K562 (cell line): ENCODE measurements around the gene ZNF615. TPM values are rescaled to one million over a fixed set of nuclear protein-coding genes. Genes with fewer than 3 reads are reported as not detected.

Experiments used
- ARID1B ChIP-seq: fragments of 450-650 bp; IDR thresholded peaks from 2 replicates; pipeline ENCODE4 v1.6.1; 2016; ENCODE audit warnings: antibody characterized with exemption, mild to moderate bottlenecking, inconsistent platforms
- ARID4B ChIP-seq: sonication (generic); formaldehyde crosslinking; IDR thresholded peaks from 2 replicates; pipeline ENCODE4 v1.8.0; 2022; ENCODE audit warnings: mild to moderate bottlenecking, missing genetic modification reagents
- ASH1L ChIP-seq: fragments of 450-650 bp; IDR thresholded peaks from 2 replicates; pipeline ENCODE4 v1.6.1; 2018; ENCODE audit warnings: borderline replicate concordance, mild to moderate bottlenecking, low read depth; ENCODE audit not compliant: partially characterized antibody
- ATF6 ChIP-seq: sonication (generic); formaldehyde crosslinking; IDR thresholded peaks from 2 replicates; pipeline ENCODE4 v1.4.0; 2020; ENCODE audit warnings: mild to moderate bottlenecking, missing genetic modification reagents
- EHMT2 ChIP-seq: fragments of 450-650 bp; IDR thresholded peaks from 2 replicates; pipeline ENCODE4 v1.6.1; 2018; ENCODE audit warnings: antibody characterized with exemption
- EWSR1 ChIP-seq: fragments of 450-650 bp; IDR thresholded peaks from 2 replicates; pipeline ENCODE4 v1.6.1; 2018; ENCODE audit warnings: borderline replicate concordance, mild to moderate bottlenecking, low read depth, moderate library complexity; ENCODE audit not compliant: partially characterized antibody
- FOXP1 ChIP-seq: sonication (generic); formaldehyde crosslinking; IDR thresholded peaks from 2 replicates; pipeline ENCODE4 v1.8.0; 2022; ENCODE audit warnings: mild to moderate bottlenecking, missing genetic modification reagents
- HDGF ChIP-seq: fragments of 450-650 bp; IDR thresholded peaks from 2 replicates; pipeline ENCODE4 v1.6.1; 2016
- HNRNPLL ChIP-seq: fragments of 200-400 bp; formaldehyde crosslinking; IDR thresholded peaks from 2 replicates; pipeline ENCODE4 v1.6.1; 2017; ENCODE audit warnings: low read length, low read depth, mild to moderate bottlenecking; ENCODE audit not compliant: poor library complexity, severe bottlenecking
- KAT8 ChIP-seq: fragments of 450-650 bp; IDR thresholded peaks from 2 replicates; pipeline ENCODE4 v1.6.1; 2016; ENCODE audit warnings: low read depth, mild to moderate bottlenecking
- LARP7 ChIP-seq: fragments of 450-650 bp; IDR thresholded peaks from 2 replicates; pipeline ENCODE4 v1.6.1; 2016
- MEF2D ChIP-seq: conservative IDR thresholded peaks from 2 replicates; pipeline ENCODE4 v1.6.1; 2016; ENCODE audit warnings: low read depth, missing genetic modification characterization, missing compliant biosample characterization
- MYBL2 ChIP-seq, 2 experiments: fragments of 450-650 bp in 1 of 2; sonication (generic) in 1 of 2; formaldehyde crosslinking in 1 of 2; IDR thresholded peaks; 2 replicates each; pipeline versions ENCODE4 v1.6.1 to v1.8.1; 2017 to 2022; ENCODE audit warnings: borderline replicate concordance in 1 of 2, inconsistent platforms in 1 of 2, low read depth in 1 of 2, mild to moderate bottlenecking in 1 of 2, missing genetic modification reagents in 1 of 2, moderate library complexity in 1 of 2
- NFXL1 ChIP-seq: fragments of 450-650 bp; formaldehyde crosslinking; IDR thresholded peaks from 2 replicates; pipeline ENCODE4 v1.4.0; 2021; ENCODE audit warnings: mild to moderate bottlenecking
- NUFIP1 ChIP-seq: fragments of 450-650 bp; IDR thresholded peaks from 2 replicates; pipeline ENCODE4 v1.6.1; 2018; ENCODE audit not compliant: partially characterized antibody
- RBFOX2 ChIP-seq: fragments of 200-400 bp; formaldehyde crosslinking; IDR thresholded peaks from 2 replicates; pipeline ENCODE4 v1.6.1; 2017; ENCODE audit warnings: low read depth, mild to moderate bottlenecking, low read length, moderate library complexity
- TFAP4 ChIP-seq: sonication (generic); formaldehyde crosslinking; IDR thresholded peaks from 2 replicates; pipeline ENCODE4 v1.8.0; 2022; ENCODE audit warnings: missing genetic modification reagents, mild to moderate bottlenecking, moderate library complexity, borderline replicate concordance
- ZBTB17 ChIP-seq: fragments of 450-650 bp; formaldehyde crosslinking; IDR thresholded peaks from 2 replicates; pipeline ENCODE4 v1.4.0; 2020; ENCODE audit warnings: mild to moderate bottlenecking
- ZNF766 ChIP-seq: fragments of 200-800 bp; sonication (Bioruptor generic); conservative IDR thresholded peaks from 2 replicates; pipeline ENCODE4 v1.6.1; 2016; ENCODE audit warnings: missing genetic modification characterization, missing compliant biosample characterization
- ZNF778 ChIP-seq: fragments of 450-650 bp; formaldehyde crosslinking; IDR thresholded peaks from 2 replicates; pipeline ENCODE4 v1.4.0; 2020; ENCODE audit warnings: mild to moderate bottlenecking, moderate library complexity
- ZNF780A ChIP-seq: fragments of 250-450 bp; sonication (Bioruptor Pico); IDR thresholded peaks from 2 replicates; pipeline ENCODE4 v1.5.0; 2021; ENCODE audit warnings: mild to moderate bottlenecking
- polyA plus RNA-seq, 8 experiments: library from polyadenylated mRNA; depleted of rRNA in 4 of 8; stranded (reverse) in 5 of 8; unstranded in 3 of 8; fragments of >200 nt; fragmentation: Nextera tagmentation in 2 of 8; fragmentation: Illumina TruSeq in 1 of 8; extraction: Ambion mirVana in 2 of 8; extraction: Trizol in 1 of 8; gene quantifications; 2 replicates each; pipeline versions ENCODE4 v1.2.1 to v1.2.3, GENCODE V29; 2011 to 2014; ENCODE audit warnings: inconsistent platforms in 1 of 8, missing spikeins in 1 of 8
- total RNA-seq, 7 experiments: library from RNA; depleted of rRNA in 6 of 7; stranded (reverse); fragments of >200 nt in 6 of 7; fragmentation: Illumina TruSeq in 2 of 7; extraction: Trizol in 2 of 7; gene quantifications; 2 replicates each; pipeline versions ENCODE4 v1.2.1 to v1.2.3, GENCODE V29; 2011 to 2021; ENCODE audit warnings: low replicate concordance in 1 of 7

The ZNF615 gene
- total and polyA plus RNA-seq, 9 of the 15 experiments (the other 6 are each of a cell fraction or from before 2014, with no cell fraction given), result 1.2 to 4.4 (median 2.7) TPM

- TF ChIP-seq HDGF (no peak), ARID4B (CRISPR knock-in tag) (peak; percentile 77), KAT8 (peak; percentile 55; the same call in 1 of the 2 replicates), EWSR1 (no peak), ZNF778 (CRISPR knock-in tag) (no peak), MYBL2 (IDR thresholded peaks at IDR 0.05; ENCODE audit: low read depth) (no peak), MYBL2 (CRISPR knock-in tag; IDR thresholded peaks at IDR 0.05; ENCODE audit: borderline replicate concordance) (no peak), ARID1B (no peak; the same call in none of the 2 replicates), NFXL1 (CRISPR knock-in tag) (no peak), EHMT2 (peak; percentile 38; the same call in 1 of the 2 replicates), ZNF780A (no peak), ZNF766 (CRISPR knock-in tag) (peak; percentile 14; the same call in 1 of the 2 replicates), HNRNPLL (peak; percentile 80), FOXP1 (peak; percentile 44; the same call in 1 of the 2 replicates), NUFIP1 (no peak), ZBTB17 (CRISPR knock-in tag) (no peak), ASH1L (peak; percentile 54), MEF2D (tag) (no peak), TFAP4 (CRISPR knock-in tag) (peak; percentile 56; the same call in 1 of the 2 replicates), RBFOX2 (peak; percentile 86), ATF6 (CRISPR knock-in tag) (no peak), LARP7 (no peak)
These were observed 40.8 kb upstream of the ZNF615 start, which contains the start of gene ZNF432 (continued) for GRCh38 chr19:52048555-52049501.
